ENCODE results near the gene MAP3K21. TPM values are rescaled to one million over a fixed set of nuclear protein-coding genes. Genes with fewer than 3 reads are reported as not detected.

The MAP3K21 gene
- total and polyA plus RNA-seq, 2 of the 4 experiments (the other 2 are of a cell fraction), result 0.15 to 0.18 TPM

- no peak overlapping the region for H4K5ac ChIP-seq (ENCODE audit: low read depth, low read length)
- ChIA-PET POLR2A (ENCODE audit: unreplicated experiment) (no interaction called here), CTCF (no interaction called here)
- dilution Hi-C loops (cut with HindIII; ENCODE audit: low sequenced_read_pairs, unreplicated experiment) (no loop called here), in situ Hi-C loops (cut with MboI; ENCODE audit: low sequenced_read_pairs) (no loop called here), intact Hi-C loops (cut with micrococcal nuclease) (no loop called here)
- no peaks in the 10 kb centered on the region for H3K79me1 ChIP-seq (ENCODE audit: low read depth in 1 of 2, low read length in 2 of 2)
- H2BK120ac ChIP-seq (ENCODE audit: low read depth, low read length), result no peak overlapping the region
- no peaks in the 10 kb centered on the region for H3K9me1 ChIP-seq (ENCODE audit: insufficient read depth, low read length)
- BruUV-seq (replicated peaks), result no TSS peak
- no peak overlapping the region for H2BK15ac ChIP-seq (ENCODE audit: low read depth, low read length)
- H3K27me3 ChIP-seq (ENCODE audit: control insufficient read depth, insufficient read depth, low read length), result no peaks in the 10 kb centered on the region
- no peak overlapping the region for H2BK20ac ChIP-seq (ENCODE audit: low read depth, low read length)
- no peak overlapping the region for H3K27ac ChIP-seq (ENCODE audit: insufficient read depth, low read length)
- H3K4me1 ChIP-seq (ENCODE audit: control insufficient read depth, insufficient read depth, low read length), result no peaks in the 10 kb centered on the region
- H3K36me3 ChIP-seq (ENCODE audit: control insufficient read depth, insufficient read depth, low read length), result no peaks in the 10 kb centered on the region
- no CpG with 5 or more reads among the region's 2 CpGs for WGBS, 2 experiments (ENCODE audit: extremely low coverage in 2 of 2, insufficient read length in 1 of 2)
- no peak overlapping the region for H3K23ac ChIP-seq (ENCODE audit: low read depth, low read length)
- H2AK5ac ChIP-seq (ENCODE audit: low read depth, low read length), result no peak overlapping the region
- H4K8ac ChIP-seq (ENCODE audit: low read depth in 2 of 2, low read length in 2 of 2), result no peak overlapping the region
- H3K4me2 ChIP-seq (ENCODE audit: low read depth, low read length), result no peak overlapping the region
- no peak overlapping the region for H2AK9ac ChIP-seq (replicated peaks; ENCODE audit: low read depth, low read length, poor library complexity)
- TF ChIP-seq RCOR1 (IDR thresholded peaks at IDR 0.05; ENCODE audit: insufficient replicate concordance, low read length) (no peak), USF2 (IDR thresholded peaks at IDR 0.05; ENCODE audit: low read depth, low read length) (no peak), MAZ (IDR thresholded peaks at IDR 0.05; ENCODE audit: borderline replicate concordance, low read depth, low read length) (no peak), SMC3 (IDR thresholded peaks at IDR 0.05; ENCODE audit: low read depth, low read length) (no peak), MXI1 (IDR thresholded peaks at IDR 0.05; ENCODE audit: borderline replicate concordance, low read depth, low read length) (no peak), BHLHE40 (IDR thresholded peaks at IDR 0.05; ENCODE audit: low read depth, low read length) (no peak), CEBPB (IDR thresholded peaks at IDR 0.05; ENCODE audit: low read depth, low read length) (no peak), NFE2L2 (IDR thresholded peaks at IDR 0.05; ENCODE audit: low read depth, low read length) (no peak), POLR2A (IDR thresholded peaks at IDR 0.05; ENCODE audit: low read depth, low read length) (no peak), FOS (IDR thresholded peaks at IDR 0.05; ENCODE audit: low read depth, low read length) (no peak), CHD1 (IDR thresholded peaks at IDR 0.05; ENCODE audit: low read depth, low read length) (no peak), RAD21 (IDR thresholded peaks at IDR 0.05; ENCODE audit: low read length) (no peak), CTCF (conservative IDR thresholded peaks at IDR 0.05; ENCODE audit: low read depth, low read length) (no peak), MAFK (IDR thresholded peaks at IDR 0.05; ENCODE audit: low read depth, low read length) (no peak), RFX5 (IDR thresholded peaks at IDR 0.05; ENCODE audit: low read depth, low read length) (no peak), ELK1 (IDR thresholded peaks at IDR 0.05; ENCODE audit: borderline replicate concordance, low read depth, low read length) (no peak)
- ATAC-seq (ENCODE audit: low read depth) (no peak), DNase-seq (no peak)
- no peak overlapping the region for H2BK5ac ChIP-seq (ENCODE audit: low read depth, low read length, poor library complexity, severe bottlenecking)
- no peak overlapping the region for H3K4me3 ChIP-seq (ENCODE audit: insufficient read depth, low read depth, low read length)
- H3K9me3 ChIP-seq (ENCODE audit: control insufficient read depth, insufficient read depth, low read length), result no peaks in the 10 kb centered on the region
- H3K56ac ChIP-seq (ENCODE audit: extremely low read depth, insufficient read depth, low read length), result no peak overlapping the region
- no peaks in the 10 kb centered on the region for H4K20me1 ChIP-seq (ENCODE audit: insufficient read depth, low read length)
- no peak overlapping the region for H3K18ac ChIP-seq (ENCODE audit: low read depth, low read length)
- no peak overlapping the region for H4K91ac ChIP-seq (ENCODE audit: insufficient read depth, low read depth, low read length)
- H3K14ac ChIP-seq (replicated peaks; ENCODE audit: low read depth, low read length), result no peak overlapping the region
- no peak overlapping the region for H3K4ac ChIP-seq (ENCODE audit: low read depth, low read length)
- no peak overlapping the region for H2AFZ ChIP-seq (replicated peaks; ENCODE audit: low read length, poor library complexity)
- no peak overlapping the region for H3K9ac ChIP-seq (ENCODE audit: low read depth, low read length)
These were observed 48.1 kb downstream of the MAP3K21 start for GRCh38 chr1:233375653-233376052.
